RKO (cell line): ENCODE measurements around the gene GSG1L.

ENCODE experiments used
- DNase-seq: peaks from one replicate; pipeline ENCODE4 v3.0.0-alpha.2; 2016; ENCODE audit warnings: low spot score

Gene GSG1L

DNA sequence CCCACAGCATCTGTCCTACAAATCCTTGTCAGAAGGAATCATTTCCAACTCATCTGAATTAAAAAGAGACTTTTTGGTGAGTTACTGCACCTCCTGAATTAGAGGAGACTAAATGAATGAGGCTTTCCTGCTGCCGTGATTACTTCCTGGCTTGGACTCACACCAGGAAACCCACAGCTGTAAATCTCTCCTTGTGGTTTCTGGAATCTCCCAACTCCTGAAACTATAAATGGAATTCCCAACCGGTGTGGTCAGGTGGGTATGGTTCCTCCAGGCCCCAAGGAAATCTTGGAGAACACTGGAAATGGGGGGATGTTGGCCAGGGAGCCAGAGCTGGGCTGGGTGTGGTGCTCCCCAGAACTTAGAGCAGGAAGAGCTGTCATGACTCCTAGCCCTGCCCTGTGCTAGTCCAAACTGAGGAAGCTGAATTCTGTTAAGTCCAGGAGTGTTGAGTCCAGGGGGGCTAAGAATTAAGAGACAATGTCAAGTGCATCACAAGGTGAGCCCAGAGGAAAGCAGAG, 216.4 kb downstream of the GSG1L start:
- no peak for DNase-seq

DNA sequence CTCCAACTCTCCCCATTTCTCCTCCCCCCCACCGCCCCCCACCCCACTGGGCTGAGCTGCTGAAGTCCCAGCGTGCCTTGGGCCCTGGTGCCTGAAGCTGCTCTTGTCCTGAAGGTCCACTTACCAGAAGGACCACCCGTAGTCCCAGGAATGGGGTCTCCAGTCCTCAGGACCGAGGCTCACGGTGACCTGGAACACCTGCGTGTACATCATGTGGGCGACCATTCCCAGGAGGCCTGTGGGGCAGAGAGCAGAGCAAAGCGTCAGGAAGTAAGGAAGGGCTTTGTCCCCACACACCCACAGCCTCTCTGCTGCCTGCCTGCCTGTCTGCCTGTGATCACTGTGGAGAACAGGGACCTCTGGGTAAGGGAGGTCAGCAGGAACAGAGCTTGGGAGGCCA, 218.7 kb downstream of the GSG1L start:
- no peak for DNase-seq

DNA sequence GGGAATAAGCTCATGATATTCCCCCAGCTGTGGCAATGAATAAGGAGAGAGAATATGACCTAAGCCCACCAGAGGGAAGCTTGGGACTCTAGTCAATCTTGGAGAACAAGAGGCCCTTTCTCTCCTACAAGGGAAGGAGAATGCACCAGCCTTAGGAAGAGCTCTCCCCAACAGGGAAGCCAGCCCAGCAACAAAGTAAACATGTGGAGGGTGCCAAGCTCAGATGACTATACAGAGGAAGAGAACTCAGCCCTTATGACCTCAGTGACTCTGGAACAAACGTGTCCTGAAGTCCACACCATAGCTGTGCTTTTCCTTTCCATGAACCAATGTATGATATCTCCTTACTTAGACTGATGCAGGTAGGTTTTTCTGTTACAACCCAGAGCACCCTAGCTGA, 219.7 kb downstream of the GSG1L start:
- DNase-seq, result no peak

DNA sequence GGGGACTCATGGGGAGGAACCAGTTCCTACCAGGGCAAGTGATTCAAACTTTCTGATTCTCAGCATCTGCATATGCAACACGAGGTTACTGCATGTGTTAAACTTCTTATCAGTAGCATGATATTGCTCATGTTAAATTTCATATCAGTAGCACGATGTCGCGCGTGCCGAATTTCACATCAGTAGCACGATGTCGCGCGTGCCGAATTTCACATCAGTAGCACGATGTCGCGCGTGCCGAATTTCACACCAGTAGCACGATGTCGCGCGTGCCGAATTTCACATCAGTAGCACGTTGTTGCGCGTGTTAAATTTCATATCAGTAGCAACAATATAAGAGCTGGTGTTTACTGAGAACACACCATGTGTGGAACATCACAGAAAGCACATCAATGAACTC, 221.6 kb downstream of the GSG1L start:
- no peak for DNase-seq

DNA sequence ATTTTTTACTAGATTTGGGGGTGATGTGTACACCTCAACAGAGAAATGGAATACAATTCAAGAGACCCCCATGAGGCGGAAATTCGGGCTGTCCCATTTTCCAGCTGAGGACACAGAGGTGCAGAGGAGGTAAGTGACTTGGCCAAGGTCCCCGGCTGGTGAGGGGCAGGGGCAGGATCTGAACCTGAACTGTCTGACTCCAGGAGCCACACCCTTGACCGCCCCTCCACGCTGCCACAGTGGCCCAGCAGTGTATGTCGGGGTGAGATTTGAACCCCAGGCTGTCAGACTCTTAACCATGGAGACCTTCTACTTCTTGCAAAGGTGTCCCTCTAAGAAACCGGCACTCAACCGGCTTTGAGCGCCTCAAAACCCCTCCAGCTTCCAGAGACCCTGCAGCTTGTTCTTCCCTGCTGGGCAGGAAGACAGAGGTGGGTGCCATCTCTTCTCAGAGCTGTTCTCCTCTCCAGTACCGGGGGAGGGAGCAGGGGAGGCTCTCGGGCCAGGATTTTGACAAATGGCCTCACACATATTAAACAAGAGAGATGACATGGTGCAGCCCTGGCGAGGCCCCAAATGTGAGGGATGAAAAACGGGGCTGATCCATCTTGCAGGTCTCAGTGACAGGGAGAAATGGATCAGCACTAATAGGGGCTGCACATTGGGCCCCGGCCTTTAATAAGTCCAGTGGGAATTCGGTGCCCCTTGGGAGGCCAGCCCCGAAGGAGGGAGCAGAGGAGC, 222.3 kb downstream of the GSG1L start:
- no peak for DNase-seq

DNA sequence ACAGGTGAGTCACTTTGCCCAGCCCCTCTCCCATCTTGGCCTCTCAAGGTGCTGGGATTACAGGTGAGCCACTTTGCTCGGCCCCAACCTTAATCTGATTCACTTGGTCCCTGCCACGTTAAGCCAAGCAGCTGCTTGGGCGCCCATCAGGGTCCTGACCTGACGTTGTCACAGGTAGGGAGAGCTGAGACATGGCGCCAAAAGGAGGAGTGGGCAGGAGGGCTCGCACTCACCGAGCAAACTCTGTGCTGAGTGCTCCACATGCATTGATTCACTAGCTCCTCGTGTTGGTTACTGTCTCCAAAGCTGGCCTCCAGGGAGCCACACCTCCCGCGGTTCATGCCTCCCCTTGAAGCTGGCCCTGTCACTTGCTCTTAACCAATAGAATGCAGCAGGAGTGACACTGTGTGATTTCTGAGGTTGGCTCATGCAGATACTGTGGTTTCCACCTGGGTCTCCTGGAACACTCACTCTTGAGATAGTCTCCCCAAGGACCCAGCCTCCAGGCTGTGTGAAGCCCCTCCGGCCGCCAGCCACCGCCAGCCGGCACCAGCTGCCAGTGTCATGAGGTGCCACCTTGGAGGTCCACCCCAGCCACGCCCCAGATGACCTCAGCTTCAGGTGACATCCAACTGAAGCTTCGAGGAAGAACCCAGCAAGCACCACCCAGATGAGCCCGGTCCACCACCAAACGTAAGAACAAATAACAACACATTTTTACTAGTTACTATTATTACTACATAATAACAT, 223.0 kb downstream of the GSG1L start:
- DNase-seq, result no peak

DNA sequence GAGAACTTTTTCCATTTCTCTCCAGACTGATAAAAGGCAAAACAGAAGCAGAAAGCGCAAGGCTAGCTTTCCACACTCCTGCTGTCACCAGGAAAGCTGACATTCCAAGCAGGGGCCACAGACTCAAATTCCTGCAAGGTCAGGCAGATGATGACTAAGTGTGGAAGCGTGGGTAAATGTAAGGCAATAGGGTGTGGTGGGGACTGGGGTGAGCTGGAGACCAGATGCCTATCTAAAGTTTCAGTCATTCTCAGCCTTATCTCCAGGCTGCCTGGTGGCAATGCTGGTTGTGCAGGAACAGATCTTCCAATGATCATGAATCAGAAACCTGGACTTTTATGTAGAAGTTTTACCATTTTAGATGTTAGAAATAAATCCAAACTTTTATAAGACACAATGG, 224.1 kb downstream of the GSG1L start:
- DNase-seq, result no peak

DNA sequence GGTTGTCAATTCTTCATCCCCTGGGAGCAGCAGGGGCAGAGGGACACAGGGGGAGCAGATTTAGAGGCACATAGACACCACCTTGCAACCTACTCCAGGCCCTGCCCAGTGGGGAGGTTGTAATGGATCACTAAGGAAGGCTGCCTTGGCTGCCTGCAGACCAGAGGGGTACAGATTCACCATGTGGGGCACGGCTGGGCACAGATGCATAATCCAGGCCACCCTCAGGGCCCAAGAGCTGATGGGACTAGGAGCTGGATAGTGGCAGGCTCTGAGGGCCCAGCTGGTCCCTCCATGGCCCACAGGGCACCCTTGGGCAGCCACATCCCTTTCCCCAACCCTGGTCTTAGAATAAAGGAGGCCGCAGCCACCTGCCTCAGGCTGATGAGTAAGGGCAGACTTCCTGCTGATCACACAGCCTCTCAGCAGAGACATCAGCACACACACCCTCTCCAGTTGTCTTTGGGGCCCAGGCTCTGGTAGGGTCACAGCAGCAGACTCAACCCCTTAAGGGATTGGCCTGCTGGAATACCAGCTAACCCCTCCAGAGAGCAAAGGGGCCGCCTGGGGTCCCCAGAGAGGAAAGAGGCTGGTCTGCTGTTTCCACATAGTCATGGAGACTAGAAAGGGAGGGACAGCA, 224.9 kb downstream of the GSG1L start:
- DNase-seq, result no peak

DNA sequence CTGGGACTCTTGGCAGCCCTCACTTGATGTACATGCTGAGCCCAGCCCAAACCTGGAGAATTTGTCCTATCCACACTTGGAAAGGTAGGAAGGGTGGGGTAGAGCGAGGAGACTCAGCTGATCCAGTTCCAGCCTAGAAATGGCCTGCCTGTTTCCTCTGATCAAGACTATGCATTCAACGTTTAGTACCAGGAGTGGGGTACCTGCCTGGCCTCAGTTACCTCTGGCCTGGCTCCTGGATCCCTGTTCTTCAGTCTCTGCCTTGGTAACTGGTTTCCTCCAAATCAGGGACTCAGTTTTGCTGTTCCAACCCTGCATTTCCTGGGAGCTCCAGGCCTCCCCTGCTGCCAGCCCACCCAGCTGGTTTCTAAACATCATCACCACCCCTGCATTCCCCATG, 233.5 kb downstream of the GSG1L start:
- DNase-seq, result no peak

DNA sequence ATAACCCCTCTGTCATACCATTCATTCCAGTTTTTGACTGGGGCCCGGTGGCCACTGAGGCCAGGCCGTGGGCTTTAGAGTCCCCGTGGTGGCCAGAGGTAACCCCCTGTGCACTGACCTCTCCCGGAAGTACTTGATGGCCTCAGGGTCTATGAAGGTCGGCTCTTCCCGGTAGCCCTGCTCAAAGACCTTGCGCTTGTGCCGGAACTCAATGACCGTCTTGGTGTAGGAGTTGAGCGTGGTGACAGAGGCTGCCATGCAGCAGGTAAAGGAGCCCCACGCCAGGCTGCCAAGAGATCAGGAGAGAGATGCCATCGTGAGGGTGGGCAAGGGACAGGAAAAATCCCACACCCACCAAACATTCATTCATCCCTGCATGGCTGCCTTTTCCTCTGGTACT, 234.8 kb downstream of the GSG1L start:
- DNase-seq, result no peak

DNA sequence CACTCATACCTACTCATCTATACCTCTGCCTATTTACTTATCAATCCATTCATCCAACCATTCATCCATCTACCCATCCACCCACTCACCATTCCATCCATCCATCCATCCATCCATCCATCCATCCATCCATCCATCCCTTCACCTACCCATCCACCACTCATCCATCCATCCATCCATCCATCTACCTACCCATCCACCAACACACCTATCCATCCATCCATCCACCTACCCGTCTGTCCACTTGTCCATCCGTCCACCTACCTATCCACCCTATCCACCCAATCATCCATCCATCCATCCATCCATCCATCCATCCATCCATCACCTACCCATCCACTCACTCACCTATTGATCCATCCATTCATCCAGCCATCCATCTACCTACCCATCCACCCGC, 235.7 kb downstream of the GSG1L start:
- DNase-seq, result no peak

DNA sequence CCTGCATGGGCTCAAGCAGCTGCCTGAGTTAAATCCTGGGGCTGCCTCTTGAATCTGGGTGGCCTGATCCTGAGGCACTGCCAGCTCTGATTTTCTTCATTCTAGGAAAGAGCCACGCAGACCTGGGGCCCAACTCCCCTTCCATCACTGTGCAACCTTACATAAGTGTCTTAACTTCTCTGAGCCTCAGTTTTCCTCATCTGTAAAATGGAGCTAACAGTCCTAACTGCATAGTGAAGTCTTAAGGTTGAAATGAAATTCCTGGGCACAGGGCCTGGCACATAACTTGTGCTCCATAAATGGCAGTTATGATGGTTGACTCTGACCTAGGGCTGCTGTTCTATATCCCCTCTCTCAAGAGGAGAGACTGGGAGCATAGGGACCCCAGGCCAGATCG, 236.6 kb downstream of the GSG1L start:
- no peak for DNase-seq

DNA sequence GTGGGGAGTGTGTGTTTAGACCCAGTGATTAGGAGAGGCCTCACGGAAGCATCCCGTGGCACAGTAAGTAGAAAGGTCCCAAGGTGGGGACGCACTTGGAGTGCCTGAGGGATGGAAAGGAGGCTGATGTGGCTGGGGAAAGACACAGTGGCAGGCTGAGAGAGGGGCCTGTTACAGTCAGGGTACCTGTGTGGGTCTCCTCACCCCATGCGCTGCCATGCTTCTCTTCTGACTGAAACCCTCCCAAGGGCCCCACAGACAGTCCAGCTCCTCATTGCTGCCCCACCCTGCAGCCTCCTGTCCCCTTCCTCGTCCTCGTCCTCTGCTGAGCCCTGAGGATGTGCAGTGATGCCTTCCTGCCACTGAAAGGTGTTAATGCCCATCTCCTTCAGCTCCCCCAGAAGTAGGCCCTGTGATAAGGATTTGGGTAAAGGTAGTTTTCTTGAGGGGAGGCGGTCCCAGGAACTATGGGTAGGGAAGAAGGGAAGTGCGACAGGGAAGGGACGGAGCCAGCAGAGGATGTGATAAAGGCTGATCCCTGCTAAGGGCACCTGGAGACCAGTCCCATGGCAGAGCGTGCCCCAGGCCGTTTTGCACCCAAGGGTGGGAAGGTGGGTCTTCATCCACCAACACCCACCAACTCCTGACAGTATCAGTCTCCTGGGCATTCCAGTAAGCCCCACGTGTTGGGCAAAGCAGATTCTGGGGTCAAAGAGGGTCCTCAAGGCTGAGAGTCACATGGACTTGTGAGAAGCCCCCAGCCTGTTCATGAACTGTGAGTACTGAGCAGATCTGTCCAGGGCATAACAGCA, 237.2 kb downstream of the GSG1L start:
- DNase-seq, result no peak

DNA sequence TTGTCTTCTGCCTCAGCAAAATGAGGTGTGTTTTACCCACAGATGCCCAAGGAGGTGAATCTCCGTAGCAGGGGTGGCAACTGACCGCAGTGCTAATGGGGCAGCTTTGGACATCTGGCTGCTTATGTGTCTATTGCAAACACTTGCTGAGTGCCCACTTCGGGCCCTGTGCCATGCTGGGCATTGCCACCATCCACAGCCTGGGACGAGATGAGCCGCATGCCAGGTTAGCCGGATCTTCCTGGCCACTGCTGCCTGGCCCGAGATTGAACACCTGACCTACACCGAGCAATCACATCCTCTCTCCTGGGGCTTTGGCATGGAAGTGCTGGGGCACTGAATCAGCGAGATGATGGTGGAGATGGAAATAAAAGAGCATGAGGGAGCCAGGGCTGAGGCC, 238.7 kb downstream of the GSG1L start:
- no peak for DNase-seq

DNA sequence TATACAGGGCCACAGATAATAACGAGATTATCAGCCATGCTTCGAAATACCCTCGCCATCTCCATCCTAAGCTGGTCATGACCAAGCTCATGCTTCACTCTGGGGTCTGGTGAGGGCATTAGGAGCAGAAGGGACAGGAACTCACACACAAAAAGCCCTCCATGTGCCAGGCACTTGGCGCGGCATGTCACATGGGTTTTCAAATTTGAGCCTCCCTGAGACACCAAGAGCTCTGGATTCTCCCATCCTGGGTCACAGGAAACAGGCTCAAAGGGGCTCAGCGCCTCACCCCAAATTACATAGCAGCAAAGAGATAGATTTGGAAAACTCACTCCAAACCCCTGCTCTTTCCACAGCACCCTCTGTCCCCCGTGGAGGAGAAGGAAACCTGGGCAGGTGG, 239.5 kb downstream of the GSG1L start:
- no peak for DNase-seq

DNA sequence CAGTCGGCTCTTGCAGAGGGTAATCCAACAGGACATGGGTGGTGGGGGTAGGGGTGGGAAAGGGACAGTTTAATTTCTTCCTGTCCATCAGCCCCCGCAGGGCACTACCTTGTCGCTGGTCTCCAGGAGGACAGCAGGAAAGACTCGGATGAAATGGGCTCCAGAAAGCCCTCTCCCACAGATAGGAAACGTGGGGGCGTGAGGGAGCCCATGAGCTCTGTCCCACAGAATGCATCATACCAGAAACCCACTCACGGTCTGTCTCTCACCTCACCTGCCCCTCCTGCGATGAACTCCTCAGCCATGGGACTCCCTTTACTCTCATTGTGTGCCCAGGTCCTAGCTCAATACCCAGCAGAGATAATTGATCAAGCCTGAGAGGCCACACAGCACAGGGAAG, 240.1 kb downstream of the GSG1L start:
- DNase-seq, result no peak

DNA sequence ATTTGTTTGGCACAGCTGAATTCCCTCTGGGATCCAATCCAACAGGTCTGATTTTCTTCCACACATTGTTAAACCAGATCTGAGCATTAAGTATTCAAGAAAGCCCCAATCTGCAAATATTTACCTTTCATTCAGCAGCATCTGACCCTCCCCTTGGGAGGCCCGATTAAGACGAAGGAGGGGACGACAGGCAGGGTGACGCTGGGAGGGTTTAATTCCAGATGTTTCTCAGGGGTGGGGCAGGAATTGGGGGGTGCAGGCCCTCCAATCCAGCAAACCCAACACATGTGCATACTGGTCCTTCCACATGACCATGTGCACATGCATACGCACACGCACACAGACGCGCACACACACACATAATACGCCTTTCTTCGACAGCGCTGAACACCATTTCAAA, 240.5 kb downstream of the GSG1L start:
- DNase-seq, result no peak

DNA sequence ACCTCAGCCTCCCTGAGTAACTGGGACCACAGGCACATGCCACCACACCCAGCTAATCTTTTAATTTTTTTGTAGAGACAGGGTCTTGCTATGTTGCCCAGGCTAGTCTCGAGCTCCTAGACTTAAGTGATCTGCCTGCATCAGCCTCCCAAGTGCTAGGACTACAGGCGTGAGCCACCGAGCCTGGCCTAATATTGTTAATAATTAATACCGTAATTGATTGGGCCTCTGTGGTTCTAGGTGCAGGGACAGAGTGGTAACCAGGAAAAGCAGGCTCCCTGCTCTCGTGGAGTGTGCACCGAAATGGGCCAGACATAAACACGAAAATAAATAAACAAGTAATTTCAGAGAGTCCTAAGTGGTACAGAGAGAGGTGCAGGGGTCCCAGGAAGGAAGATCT, 241.0 kb downstream of the GSG1L start:
- no peak for DNase-seq

DNA sequence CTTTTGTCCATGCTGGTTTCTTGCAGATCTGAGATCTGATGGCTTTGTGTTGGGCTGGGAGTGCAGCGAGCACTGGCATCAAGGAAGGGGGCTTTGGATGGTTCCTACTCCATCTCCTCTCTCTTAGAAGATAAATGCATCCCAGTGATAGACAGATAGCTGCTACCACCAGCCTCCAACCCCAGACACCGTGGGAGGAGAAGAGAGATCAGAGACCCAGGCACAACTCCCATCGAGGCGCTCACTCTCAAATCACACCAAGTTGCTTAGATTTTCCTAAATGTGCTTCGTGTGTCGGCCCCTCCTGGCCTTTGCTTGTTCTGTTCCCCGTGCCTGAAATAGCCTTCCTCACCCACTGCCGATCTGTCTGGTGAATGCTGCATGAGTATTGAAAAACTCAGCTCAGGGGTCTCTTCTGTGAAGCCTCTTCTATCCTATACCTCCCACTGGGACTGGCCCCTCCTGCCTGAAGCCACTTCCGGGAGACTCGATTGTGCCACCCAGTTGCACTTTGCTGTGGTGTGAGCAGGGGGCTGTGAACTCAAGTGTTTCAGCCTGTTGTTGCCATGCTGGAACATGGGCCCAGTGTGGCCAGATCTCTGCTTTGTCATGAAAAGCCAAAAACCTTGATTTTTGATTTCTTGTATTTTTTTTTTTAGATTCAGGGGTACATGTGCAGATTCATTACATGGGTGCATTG, 242.7 kb downstream of the GSG1L start:
- no peak for DNase-seq

DNA sequence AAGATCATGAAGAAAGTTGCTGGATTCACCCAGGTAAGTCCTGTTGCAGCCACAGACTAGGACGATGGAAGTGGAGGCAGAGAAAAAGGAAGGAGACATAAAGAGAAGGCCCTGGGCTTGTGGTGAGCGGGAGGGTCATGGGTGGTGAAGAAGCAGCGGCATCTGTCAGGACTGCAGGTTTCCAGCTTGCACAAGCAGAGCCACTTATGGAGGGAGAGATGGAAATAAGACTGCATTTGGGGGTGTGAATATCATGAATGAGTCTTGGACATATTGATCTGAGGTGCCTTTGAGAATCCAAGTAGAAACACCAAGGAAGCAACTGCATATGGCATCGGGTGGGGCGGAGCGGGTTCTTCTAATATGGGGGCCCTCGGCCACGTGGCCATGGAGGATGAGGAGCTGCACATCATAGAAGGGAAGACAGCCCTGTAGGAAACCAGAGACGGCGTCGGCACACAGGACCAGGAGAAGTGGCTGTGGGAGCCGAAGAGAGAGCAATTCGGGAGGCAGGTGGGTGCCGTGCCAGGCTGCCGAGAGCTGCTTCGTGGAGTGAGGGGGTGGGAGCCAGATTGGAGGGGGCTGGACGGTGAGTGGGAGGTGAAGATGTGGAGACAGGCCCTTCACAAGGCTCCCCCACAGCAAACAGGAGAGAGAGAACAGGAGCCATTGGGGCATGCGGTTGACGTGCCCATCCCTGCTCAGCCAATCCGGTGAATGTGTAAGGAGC, 243.5 kb downstream of the GSG1L start:
- no peak for DNase-seq

DNA sequence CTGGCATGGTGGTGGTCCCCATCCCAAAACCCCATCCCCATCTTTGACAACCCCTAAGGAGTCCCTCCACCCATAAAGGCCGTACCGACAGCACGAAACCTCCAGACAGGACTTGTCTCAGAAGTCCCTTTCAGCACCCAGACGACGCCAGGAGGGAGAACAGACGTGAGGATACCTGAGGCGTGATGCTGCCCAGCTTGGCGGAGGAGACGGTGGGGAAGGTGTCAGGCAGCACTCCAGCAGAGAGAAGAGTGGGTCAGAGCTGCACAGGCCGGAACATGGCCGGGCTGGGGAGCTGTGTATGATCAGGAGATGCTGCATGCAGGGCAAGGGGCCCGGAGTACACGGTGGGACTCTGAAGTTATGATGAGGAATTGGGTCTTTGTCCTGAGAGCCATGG, 244.2 kb downstream of the GSG1L start:
- DNase-seq, result no peak
